Fibroblast of skin of abdomen (primary cell): ENCODE measurements around the gene GRIK1.
A peak's percentile ranks its signal among the peaks of the same experiment; 100 is the strongest.

Experiments
- DNase-seq: peaks from one replicate; pipeline ENCODE4 v3.0.0-alpha.2; 2013

The GRIK1 gene

DNA sequence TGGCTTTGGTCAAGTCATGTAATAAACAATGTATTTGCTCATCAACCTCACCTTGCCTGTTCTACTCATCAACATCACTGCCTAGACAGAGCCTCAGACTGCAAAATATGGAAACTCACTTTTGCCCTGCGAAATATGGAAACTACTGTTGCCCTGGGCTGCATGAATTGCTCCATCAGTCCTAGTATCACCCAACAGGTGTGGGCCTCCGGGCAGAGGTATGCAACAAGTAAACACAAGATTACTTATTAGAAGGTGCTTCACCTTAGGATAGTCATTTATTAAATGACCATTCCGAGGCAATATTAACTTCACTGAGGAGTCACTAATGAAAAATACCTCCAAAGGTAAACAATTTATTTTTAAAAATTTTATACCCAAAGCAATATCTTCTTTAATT is 354.3 kb downstream of the GRIK1 start:
- DNase-seq = no peak

DNA sequence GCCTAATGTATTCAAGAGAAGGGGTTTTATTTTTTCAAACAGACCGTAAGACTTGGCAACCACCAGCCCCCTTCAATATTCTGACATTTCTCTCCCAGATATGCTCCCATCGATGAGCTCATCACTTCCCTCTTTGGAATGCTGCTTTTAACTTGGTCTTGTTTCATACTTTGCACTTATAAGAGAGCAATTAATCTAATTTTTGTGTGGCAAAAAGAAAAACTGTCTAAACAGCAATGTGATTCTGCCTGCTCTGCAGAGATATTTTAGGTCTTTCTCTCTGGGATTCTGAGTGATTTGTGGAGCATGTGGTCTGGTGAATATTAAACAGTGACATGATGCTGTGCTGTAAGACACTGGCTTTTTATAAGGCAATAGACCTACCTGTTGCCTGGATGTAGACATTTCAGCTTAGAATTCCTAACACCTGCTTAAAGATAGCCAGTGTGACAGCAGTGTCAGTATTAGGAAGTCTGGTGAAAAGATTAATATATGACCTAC is 356.3 kb downstream of the GRIK1 start:
- peak; percentile 4 for DNase-seq

DNA sequence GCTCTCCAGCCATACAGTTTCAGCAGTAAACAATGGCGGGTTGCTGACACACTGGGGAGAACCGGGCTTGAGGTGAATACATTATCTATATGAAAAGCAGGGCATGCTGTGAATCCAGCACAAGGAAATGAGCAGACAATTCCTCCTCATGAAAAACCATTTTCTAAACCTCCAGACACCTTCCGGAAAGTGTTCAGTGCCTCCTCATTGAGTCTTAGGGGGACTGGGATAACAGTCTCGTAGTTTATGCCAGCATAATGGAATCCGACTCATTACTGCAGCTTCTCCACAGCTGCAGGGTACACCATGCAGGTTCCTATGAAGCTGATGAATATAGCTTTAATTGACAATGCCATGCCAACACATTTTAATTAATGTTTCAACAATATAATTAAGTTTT is 356.9 kb downstream of the GRIK1 start:
- no peak for DNase-seq

DNA sequence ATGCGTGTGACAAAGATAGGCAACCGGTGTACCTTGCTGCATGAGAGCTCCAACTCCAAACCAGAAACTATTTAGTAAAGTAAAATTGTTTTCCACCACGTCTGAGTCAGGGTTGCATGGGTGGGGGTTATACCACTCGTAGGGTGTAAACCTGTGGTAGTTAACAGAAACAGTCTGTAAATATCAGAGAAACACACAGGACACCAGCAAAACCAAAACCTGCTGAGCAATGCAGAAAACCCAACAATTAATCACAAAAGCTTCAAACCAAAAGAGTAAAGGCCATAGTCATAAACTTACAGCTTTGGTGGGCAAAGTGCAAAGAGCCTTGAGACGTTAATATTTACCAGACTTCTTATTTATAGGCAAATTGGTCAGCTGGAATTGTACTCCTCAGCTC is 358.4 kb downstream of the GRIK1 start:
- no peak for DNase-seq

DNA sequence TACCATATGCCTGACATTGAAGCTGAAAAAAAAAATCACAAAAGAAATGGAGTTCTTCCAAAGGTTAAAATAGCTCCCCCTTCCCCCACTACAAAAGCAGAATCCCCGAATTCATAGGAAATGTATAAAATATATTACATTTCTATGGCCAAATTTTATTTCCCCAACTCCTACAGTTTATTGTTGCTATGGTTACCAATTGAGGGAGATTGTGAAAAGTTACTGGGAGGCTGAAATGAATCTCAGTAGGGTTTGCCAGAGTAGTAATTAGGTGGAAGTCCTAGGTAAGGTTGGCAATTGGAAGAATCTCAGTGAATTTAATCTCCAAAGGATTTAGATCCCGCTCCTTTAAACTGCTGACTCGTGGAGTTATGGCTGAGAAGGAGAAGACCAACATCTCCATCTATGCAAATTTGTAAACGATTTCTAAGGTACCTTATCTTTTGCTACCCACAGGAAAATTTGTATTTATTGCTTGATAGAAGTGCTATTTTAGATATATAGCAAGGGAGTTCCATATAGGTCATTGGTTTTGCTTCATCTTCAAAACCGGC is 359.0 kb downstream of the GRIK1 start:
- DNase-seq = no peak

DNA sequence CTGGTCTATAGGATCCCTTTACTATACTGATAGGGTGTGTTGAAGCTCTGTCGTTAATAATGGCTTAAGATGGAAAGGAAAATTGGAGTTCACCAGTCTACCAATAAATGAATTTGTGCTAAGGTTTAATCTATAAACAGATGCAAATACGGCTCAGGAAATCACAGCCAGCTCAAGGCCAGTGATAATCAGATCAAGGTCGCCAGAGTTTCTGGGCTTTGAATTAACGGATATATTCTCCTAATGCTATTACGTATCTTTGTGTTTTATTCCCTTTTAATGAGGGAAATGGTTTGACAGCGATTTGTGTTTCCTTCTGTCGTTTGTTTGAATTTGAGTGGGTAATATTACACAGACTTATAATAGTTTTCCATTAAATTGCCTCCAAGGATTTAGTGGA is 361.5 kb downstream of the GRIK1 start:
- no peak for DNase-seq

DNA sequence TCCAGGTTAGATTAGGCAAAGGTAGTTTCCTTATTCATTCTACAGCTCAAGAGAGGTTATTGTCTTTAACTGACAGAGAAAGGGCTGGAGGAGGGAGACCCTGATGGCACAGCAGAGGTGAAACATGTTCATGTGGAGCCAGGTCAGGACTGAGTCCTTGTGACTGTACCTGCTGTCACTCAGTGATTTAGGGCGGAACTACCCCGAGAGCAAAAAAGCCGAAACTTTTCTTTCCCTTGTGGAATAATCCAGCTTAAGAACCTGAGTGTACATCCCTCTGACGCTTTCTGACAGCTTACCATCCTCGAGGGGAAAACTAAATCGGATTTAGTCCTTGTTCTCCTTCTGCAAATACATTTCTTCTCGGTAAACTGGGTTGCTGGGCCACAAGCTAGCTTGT is 367.8 kb downstream of the GRIK1 start:
- no peak for DNase-seq

DNA sequence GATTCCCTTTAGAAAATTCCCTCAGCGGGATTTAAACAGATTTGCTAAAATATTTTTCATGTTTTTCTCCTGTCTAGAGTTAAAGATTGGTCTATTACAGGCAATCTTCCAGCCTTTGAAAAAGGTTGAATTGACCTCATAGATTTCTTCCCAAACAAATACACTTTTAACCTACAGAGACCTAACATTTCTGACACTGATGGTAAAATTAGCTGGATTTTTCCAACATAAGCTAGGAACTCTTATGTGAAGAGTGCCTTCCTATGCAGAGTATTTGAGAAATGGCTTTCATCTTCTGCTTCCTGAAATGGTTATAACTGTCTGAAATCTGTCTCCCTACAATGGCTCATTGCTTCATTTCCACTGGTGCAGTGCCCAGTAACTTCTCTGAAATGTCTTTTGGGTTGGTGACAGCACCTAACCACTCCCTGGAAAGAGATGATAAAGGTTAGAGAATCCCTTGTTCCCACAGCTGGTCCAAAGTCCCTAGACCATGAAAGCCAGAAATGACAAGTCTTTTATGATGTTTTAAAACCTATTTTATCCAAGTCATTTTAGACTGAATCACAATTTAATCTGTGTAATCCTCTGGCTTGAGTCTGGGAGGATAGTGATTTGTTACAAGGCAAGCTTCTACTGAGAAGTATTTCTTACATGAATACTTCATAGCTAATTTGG is 371.6 kb downstream of the GRIK1 start:
- no peak for DNase-seq

DNA sequence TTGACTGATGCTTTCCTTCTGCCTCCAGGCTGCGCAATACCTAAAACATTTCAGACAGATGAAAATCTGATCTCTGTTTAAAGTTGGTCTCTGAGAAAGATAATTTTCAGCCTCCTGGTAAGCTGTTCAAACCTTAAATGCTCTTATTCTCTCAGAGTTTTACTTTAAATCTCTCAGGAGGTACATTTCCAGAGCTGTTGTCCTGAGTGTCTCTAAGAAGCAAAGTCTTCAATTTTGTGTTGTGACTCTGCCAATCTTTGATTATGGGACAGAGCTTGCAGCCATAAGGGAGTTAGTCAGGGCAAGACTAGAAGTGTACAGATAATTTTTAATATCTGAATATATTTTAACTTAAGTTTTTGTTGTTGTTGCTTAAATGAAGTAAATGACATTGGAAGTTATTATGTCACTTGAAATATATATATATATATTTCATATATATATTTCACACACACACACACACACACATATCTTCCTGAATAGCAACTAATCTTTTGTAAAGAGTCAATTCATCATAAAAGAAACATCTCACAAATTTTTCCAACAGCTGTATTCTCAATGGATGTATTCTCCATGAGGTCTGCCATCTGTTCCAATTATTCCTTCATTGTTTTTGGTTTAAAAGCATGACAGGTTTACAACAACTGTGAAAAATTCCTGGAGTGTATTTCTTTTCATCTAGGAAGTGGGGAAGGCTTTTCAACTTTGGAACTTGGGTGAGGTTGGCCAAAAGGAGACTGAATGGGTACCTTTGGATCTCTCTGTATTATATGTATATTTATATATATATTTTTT is 381.7 kb downstream of the GRIK1 start:
- DNase-seq = no peak

DNA sequence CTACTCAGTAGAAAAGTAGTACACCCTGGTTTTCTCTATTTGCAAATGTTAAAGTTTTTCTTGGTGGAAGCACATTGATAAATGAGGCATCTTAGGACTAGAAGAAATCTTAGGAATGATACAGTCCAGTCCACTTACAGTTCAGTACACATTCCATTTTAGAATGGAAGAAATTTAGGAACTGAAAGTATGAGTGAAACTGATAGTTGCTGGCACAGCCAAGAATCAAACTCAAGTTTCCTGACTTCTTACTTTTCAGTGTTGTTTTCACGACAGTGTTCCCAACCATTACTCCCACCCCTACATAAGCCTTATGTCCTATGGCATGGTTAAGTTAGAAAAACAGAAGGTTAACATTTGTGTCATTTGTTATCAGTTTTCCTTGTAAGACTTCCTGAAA is 382.6 kb downstream of the GRIK1 start:
- no peak for DNase-seq

DNA sequence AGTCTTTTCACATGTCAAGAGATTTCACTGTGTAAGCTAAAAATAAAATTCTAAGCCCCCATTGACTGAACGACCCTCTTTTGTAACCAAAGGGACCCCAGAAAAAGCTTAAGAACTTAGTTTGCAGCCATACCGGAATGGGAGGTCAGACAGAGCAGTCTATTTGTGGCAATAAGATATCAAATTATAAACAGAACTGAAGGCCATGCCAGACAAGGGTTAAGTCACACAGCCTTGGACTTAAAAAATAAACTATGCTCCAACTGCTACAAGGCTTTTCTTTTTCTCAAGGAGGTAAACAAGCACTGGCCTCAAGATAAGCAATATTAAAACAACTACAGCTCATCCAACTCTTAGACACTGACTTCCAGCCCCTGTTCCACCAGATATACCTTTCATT is 384.2 kb downstream of the GRIK1 start:
- DNase-seq = no peak

DNA sequence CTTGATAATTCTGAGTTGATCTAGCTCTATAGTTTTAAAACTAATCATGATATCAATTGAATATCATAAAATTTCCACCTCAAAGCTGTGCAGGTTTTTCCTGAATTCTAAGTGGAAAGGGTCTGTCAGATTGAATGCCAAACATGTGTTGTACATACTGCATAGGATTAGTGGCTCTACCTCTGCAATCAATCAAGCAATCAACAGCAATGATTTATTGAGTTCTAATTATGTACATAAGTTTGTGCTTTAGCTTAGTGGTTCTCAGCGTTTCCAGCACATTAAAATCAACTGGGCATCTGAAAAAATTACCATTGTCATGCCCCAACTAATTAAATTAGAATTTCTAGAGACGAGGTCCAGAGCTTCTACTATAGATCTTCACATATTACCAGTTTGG is 389.6 kb downstream of the GRIK1 start:
- peak; percentile 36 for DNase-seq

DNA sequence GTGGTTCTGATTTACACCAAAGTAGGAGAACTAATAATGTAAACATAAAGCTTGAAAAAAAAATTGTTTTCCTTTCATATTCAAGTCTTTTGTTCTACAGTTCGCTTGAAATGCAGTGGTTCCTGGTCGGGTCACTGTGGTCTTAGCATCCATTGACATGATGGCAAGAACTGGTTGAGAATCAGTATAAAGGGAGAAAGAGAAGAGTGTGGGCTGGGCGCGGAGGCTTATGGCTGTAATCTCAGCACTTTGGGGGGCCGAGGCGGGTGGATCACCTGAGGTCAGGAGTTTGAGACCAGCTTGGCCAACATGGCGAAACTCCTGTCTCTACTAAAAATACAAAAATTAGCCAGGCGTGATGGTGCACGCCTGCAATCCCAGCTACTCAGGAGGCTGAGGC is 390.2 kb downstream of the GRIK1 start:
- no peak for DNase-seq

DNA sequence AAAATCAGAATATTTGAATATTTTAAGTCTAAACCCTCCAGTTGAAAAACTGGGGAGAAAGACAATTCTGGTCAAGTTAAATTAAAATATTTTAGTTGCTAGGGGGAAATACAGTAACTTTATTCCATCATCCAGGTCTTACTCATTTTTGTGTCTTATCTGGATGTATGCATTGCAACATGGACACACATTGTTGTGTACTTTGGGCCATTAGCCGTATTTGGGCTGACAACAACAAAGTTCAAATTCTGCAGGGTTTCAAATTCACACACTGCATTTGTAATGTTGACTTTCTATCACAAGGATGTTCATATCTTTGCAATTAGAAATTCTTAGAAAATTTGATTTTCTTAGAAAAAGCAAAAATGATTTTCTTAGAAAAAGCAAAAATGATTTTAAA is 391.8 kb downstream of the GRIK1 start:
- no peak for DNase-seq

DNA sequence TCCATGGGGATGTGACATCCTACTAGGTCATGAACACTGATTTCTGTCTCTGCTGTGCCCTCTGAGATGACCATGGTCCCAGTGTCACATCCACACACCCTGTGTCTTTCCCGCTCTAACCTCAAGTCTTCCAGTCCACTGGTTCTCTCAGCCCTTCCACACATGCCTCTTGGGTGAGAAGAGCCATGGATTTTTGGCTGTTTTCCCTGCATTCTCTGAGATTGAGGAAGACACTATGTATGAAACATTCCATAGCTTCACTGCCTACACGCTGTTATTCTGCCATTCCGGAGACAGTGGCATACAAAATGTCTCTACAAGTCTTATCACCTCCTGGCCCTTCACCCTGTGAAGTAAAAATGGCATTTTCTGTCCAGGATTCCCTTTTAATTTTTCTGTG is 393.7 kb downstream of the GRIK1 start:
- DNase-seq = peak; percentile 44

DNA sequence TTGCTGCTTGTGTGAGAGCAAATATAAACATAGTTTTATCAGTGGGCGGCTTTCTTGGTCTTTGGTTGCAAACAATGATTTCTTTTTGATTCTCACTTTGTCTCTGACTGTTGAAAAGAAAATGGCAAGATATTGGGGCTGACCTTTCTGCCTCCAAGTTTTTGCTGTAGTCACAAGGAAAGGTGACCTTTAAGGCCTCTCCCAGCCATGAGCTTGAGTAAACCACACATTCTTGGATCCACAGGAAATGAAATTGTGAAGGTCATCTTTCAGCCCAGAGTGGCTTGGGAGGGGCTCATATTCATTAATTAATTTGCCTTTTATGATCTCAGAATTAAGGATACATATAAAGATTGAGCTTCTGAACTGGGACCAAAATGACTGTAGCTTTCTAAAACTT is 399.5 kb downstream of the GRIK1 start:
- no peak for DNase-seq

DNA sequence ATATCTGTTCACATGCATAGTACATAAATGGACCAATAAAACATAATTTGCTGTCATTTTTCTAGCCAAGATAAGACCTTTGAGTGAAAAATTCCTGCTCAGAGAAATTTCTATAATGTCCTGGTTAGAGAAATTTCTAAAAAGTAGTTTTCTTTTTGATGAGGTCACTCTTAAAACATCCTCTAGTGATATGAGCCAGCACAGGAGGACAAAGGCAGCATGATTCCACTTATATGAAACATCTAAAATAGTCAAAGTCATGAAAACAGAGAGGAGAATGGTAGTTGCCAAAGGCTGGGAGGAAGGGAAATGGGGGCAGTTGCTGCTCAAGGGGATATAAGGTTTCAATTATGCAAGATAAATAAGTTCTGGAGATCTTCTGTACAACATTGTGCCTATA is 401.7 kb downstream of the GRIK1 start:
- DNase-seq = peak; percentile 72

DNA sequence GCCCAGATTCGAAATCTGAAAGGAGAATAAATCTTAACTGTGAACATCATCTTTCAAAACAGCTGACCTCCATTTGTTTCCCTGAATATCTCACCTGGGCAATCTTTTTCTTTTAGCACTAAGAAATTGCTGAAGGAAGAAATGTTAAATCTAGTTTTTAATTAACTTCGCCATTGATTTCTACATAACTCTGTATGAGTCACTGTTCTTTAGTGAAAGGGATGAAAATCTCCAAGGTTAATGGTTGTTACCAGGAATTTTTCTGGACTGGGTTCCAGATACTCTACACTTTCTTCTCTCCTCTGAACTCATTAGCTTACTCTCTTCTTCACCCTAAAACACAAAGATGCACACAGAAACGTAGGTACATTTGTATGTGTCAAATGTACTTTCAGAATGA is 405.3 kb downstream of the GRIK1 start:
- no peak for DNase-seq

DNA sequence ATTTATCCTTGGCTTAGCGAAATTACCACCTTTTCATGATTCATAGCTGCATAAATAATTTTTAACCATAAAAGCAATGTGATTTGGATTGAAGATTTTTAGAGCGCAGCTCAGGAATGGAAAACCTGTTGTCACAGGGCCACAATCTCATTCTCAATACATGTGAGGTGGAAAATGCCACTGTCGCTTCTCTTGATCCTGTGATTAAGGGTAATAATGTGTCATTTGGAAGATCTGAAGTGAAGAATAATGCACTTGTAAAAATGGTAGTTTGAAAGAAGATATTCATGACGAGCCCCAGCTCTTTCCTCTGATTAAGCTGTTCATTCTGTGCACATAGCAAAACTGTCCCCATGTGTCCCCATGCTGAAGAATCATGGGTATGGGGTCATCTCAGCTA is 410.7 kb downstream of the GRIK1 start:
- no peak for DNase-seq

DNA sequence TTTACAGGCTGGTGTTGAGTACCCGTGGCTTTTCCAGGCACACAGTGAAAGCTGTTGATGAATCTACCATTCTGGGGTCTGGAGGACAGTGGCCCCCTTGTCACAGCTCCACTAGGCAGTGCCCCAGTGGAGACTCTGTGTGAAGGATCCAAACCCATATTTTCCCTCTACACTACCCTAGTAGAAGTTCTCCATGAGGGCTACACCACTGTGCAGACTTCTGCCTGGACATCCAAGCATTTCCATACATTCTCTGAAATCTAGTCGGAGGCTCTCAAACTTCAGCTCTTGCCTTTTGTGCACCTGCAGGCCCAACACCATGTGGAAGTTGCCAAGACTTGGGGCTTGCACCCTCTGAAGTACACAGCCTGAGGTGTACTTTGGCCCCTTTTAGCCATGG is 413.3 kb downstream of the GRIK1 start:
- DNase-seq = no peak

DNA sequence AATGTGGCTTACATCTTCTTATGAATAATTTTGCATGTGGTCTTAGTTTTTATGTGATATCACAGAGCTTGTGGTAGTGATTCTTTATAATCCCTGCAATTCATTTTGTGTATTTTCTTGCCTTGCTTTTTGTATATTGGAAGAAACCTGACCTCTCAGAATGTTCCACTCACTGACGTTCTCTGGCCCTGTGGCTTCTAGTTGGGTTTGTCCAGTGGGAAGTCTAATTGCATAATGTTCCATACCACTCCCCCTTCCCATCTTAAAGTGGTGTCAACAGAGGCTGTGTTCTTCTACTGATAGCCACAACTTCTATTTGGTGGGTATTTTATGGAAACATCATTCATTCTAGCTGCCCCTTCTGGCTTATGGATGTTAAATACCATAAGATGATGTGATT is 415.7 kb downstream of the GRIK1 start:
- DNase-seq = no peak

DNA sequence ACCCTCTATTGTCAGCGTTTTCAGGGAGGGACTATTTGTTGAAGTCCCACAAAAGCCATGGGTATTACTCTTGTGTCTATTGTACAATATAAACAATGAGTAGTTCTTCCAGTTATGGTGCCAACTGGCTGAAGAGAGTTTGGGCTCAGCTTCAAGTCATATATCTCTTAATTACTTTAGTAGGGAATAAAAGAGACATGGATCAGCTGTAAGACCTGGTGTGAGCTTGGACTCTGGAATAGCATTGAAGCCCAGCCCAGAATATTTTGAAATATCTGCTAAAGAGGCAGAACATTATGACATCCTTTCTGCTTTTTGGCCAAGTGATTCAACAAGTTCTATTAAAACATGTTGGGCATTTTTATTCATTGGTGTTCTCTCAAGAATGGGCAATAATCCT is 416.1 kb downstream of the GRIK1 start:
- no peak for DNase-seq

DNA sequence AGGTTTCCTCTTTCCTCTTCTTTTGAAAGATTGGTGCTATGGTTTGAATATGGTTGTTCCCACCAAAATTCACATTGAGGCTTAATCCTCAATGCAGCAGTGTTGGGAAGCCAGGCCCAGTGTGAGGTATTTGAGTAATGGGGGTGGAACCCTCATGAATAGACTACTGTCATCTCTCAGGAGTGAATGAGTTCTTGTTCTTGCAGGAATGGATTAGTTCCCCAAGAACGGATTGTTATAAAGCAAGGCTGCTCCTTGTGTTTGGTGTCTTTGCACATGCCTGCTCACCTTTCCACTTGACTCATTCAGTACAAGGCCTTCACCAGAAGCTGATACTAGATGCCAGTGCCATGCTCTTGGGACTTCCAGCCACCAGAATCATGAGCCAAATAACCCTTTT is 417.9 kb downstream of the GRIK1 start:
- DNase-seq = no peak

DNA sequence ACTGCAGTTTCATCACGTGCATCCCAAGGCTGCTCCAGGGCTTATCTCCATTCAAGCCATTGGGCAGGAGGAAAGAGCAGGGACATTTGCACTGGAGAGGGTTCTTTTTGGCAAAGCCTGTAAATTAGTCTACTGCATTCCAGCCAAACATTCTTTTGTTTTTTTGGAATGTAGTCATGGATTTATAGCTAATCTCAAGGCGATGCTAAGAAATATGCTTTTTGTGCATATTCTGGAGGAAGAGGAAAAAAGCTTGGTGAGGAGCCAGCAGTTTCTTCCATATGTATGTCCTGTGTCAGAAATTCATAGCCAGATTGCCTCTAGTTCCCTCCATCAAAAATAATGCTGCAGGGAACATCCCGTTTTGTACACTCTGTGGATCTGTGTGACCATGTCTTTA is 419.6 kb downstream of the GRIK1 start:
- peak; percentile 81 for DNase-seq
